ENCODE results near the gene ENO2.

ENO2 gene

DNA sequence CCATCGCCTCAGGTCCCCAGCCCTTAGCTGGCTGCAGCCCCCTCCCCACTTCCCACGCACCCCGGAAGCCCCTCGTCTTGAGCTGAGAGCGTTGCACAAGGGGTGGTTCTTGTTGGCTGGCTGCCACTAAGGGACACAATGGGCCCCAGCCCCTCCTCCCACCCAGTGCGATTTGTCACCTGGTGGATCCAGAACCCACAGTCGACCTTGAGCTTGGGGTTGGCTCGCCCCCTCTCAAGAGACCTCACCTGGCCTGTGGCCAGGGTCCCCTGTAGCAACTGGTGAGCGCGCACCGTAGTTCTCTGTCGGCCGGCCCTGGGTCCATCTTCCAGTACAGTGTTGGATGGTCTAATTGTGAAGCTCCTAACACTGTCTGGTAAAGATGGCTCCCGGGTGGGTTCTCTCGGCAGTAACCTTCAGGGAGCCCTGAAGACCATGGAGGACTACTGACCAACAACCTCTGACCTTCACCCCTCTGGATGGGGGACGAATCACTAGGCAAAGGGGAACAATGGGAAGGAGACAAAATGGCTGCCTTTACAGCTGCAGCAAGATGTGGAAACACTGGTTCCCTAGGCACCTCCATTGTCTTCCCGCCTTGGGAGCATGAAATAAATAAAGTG is 49.5 kb downstream of the ENO2 start:
- peak overlapping the region; percentile 30 for H3K4me3 ChIP-seq (ENCODE audit: low read depth, low read length, poor library complexity, severe bottlenecking)
- H3K9ac ChIP-seq (ENCODE audit: low read length): peak overlapping the region; percentile 10; the same call in 1 of the 2 replicates
- H3K27ac ChIP-seq (ENCODE audit: low read depth, low read length, poor library complexity, severe bottlenecking): no peak overlapping the region
- peaks cover 47% of the 10 kb centered on the region for H3K36me3 ChIP-seq (ENCODE audit: insufficient read depth, low read length)
- no peak overlapping the region for H2AFZ ChIP-seq (ENCODE audit: low read length)
- 0 out of 2 replicates have a peak, but pooled peaks cover 4% of the 10 kb centered on the region for H3F3A ChIP-seq (ENCODE audit: insufficient read depth, low read length)
- no peaks in the 10 kb centered on the region for H3K9me3 ChIP-seq (ENCODE audit: low read length)
- H3K9me2 ChIP-seq (ENCODE audit: low read depth, low read length): no peaks in the 10 kb centered on the region
- H3K4me1 ChIP-seq (ENCODE audit: insufficient read depth, low read length, severe bottlenecking): peaks cover 51% of the 10 kb centered on the region
- peaks cover 2% of the 10 kb centered on the region; the same call in 1 of the 2 replicates for H3K79me2 ChIP-seq (ENCODE audit: insufficient read depth, low read length)
- no peaks in the 10 kb centered on the region for H4K20me1 ChIP-seq (ENCODE audit: insufficient read depth, low read length)
- 0 out of 2 replicates have a peak, but pooled peaks cover 4% of the 10 kb centered on the region for H3K27me3 ChIP-seq (ENCODE audit: insufficient read depth, low read length)
- TF ChIP-seq EZH2 (IDR thresholded peaks at IDR 0.05; ENCODE audit: borderline replicate concordance, low read length): no peak
- TF ChIP-seq CTCF (IDR thresholded peaks at IDR 0.05; ENCODE audit: low read length): no peak
- no peak overlapping the region for H3K4me2 ChIP-seq (ENCODE audit: low read length)

- H2AFZ ChIP-seq (ENCODE audit: low read length): no peak overlapping the region
- H3K36me3 ChIP-seq (ENCODE audit: insufficient read depth, low read length): peaks cover 52% of the 10 kb centered on the region
- H3K4me3 ChIP-seq (ENCODE audit: low read depth, low read length, poor library complexity, severe bottlenecking): no peak overlapping the region
- H4K20me1 ChIP-seq (ENCODE audit: insufficient read depth, low read length): no peaks in the 10 kb centered on the region
- 0 out of 2 replicates have a peak, but pooled peaks cover 4% of the 10 kb centered on the region for H3F3A ChIP-seq (ENCODE audit: insufficient read depth, low read length)
- no peak overlapping the region; the same call in 1 of the 2 replicates for H3K9ac ChIP-seq (ENCODE audit: low read length)
- 0 out of 2 replicates have a peak, but pooled peaks cover 4% of the 10 kb centered on the region for H3K27me3 ChIP-seq (ENCODE audit: insufficient read depth, low read length)
- TF ChIP-seq EZH2 (IDR thresholded peaks at IDR 0.05; ENCODE audit: borderline replicate concordance, low read length) (no peak), CTCF (IDR thresholded peaks at IDR 0.05; ENCODE audit: low read length) (no peak)
- no peak overlapping the region for H3K4me2 ChIP-seq (ENCODE audit: low read length)
- peaks cover 51% of the 10 kb centered on the region for H3K4me1 ChIP-seq (ENCODE audit: insufficient read depth, low read length, severe bottlenecking)
- H3K9me3 ChIP-seq (ENCODE audit: low read length): no peaks in the 10 kb centered on the region
- peaks cover 7% of the 10 kb centered on the region; the same call in 1 of the 2 replicates for H3K79me2 ChIP-seq (ENCODE audit: insufficient read depth, low read length)
- H3K9me2 ChIP-seq (ENCODE audit: low read depth, low read length): no peaks in the 10 kb centered on the region
- peak overlapping the region; percentile 12 for H3K27ac ChIP-seq (ENCODE audit: low read depth, low read length, poor library complexity, severe bottlenecking)
Measured at GRCh38 chr12:6964605-6965025, 50.2 kb downstream of the ENO2 start.

GRCh38 chr12:6965026-6965661 is 50.8 kb downstream of the ENO2 start:
- H3K9ac ChIP-seq (ENCODE audit: low read length): no peak overlapping the region
- 0 out of 2 replicates have a peak, but pooled peaks cover 4% of the 10 kb centered on the region for H3F3A ChIP-seq (ENCODE audit: insufficient read depth, low read length)
- no peak for TF ChIP-seq EZH2 (IDR thresholded peaks at IDR 0.05; ENCODE audit: borderline replicate concordance, low read length)
- peak; percentile 98 for TF ChIP-seq CTCF (IDR thresholded peaks at IDR 0.05; ENCODE audit: low read length)
- 0 out of 2 replicates have a peak, but pooled peaks cover 4% of the 10 kb centered on the region for H3K27me3 ChIP-seq (ENCODE audit: insufficient read depth, low read length)
- H3K4me2 ChIP-seq (ENCODE audit: low read length): no peak overlapping the region
- no peaks in the 10 kb centered on the region for H3K9me3 ChIP-seq (ENCODE audit: low read length)
- H3K4me3 ChIP-seq (ENCODE audit: low read depth, low read length, poor library complexity, severe bottlenecking): no peak overlapping the region
- no peaks in the 10 kb centered on the region for H4K20me1 ChIP-seq (ENCODE audit: insufficient read depth, low read length)
- H3K9me2 ChIP-seq (ENCODE audit: low read depth, low read length): no peaks in the 10 kb centered on the region
- no peak overlapping the region for H2AFZ ChIP-seq (ENCODE audit: low read length)
- H3K36me3 ChIP-seq (ENCODE audit: insufficient read depth, low read length): peaks cover 52% of the 10 kb centered on the region
- H3K79me2 ChIP-seq (ENCODE audit: insufficient read depth, low read length): peaks cover 7% of the 10 kb centered on the region; the same call in 1 of the 2 replicates
- H3K27ac ChIP-seq (ENCODE audit: low read depth, low read length, poor library complexity, severe bottlenecking): peak overlapping the region; percentile 12
- peaks cover 51% of the 10 kb centered on the region for H3K4me1 ChIP-seq (ENCODE audit: insufficient read depth, low read length, severe bottlenecking)
